Endothelial cell of umbilical vein (primary cell): ENCODE results near the gene RHOA. TPM values are rescaled to one million over a fixed set of nuclear protein-coding genes. Genes with fewer than 3 reads are reported as not detected.

Experiments used
- BruUV-seq: library from RNA; stranded (reverse); fragments of 400-500 nt; replicated peaks from 2 replicates; lab custom pipeline; 2021; lab: Mats Ljungman, UMichigan
- CTCF ChIA-PET: fragments of 300-600, 350-600 bp; sonication (Branson Sonifier 250); formaldehyde crosslinking; loops from one replicate; lab custom pipeline; 2021; ENCODE audit warnings: antibody characterized with exemption, inconsistent platforms; lab: Charles Lee
- POLR2A ChIA-PET: fragments of 300-600, 350-600 bp; sonication (Branson Sonifier 250); formaldehyde crosslinking; loops from one replicate; lab custom pipeline; 2021; ENCODE audit warnings: antibody characterized with exemption, inconsistent platforms; lab: Charles Lee
- DNase-seq: peaks from one replicate; pipeline ENCODE4 v3.0.0-alpha.2; 2011; ENCODE audit warnings: low read depth, low spot score
- FAIRE-seq: peaks from 2 replicates; lab custom pipeline; 2011; peaks lifted over from hg19 to GRCh38; lab: Jason Lieb, UNC
- H2AFZ ChIP-seq: 2 replicates; pipeline ENCODE4 v1.6.0; 2012; ENCODE audit warnings: low read depth, low read length, control low read depth, inconsistent platforms
- H3K27ac ChIP-seq: 2 replicates; pipeline ENCODE4 v1.5.1; 2011; ENCODE audit warnings: low read depth, mild to moderate bottlenecking, control low read depth, low read length, moderate library complexity; ENCODE audit not compliant: insufficient read depth
- H3K27me3 ChIP-seq, 2 experiments: 2 replicates each; pipeline versions ENCODE4 v1.6.0 to v1.6.1; 2011; ENCODE audit warnings: low read length in 2 of 2, mixed read lengths in 1 of 2; ENCODE audit not compliant: control insufficient read depth in 2 of 2, insufficient read depth in 2 of 2
- H3K36me3 ChIP-seq, 2 experiments: 2 replicates in 1 of 2; 3 replicates in 1 of 2; pipeline ENCODE4 v1.5.1; 2011; ENCODE audit warnings: low read length in 2 of 2, mild to moderate bottlenecking in 1 of 2, moderate library complexity in 1 of 2; ENCODE audit not compliant: control insufficient read depth in 2 of 2, insufficient read depth in 2 of 2; ENCODE audit errors: extremely low read depth in 1 of 2
- H3K4me1 ChIP-seq: 3 replicates; pipeline ENCODE4 v1.5.1; 2011; ENCODE audit warnings: mild to moderate bottlenecking, low read length; ENCODE audit not compliant: control insufficient read depth, insufficient read depth; ENCODE audit errors: extremely low read depth
- H3K4me2 ChIP-seq: 2 replicates; pipeline ENCODE4 v1.6.1; 2011; ENCODE audit warnings: low read length, control low read depth, mixed read lengths; ENCODE audit not compliant: insufficient read depth
- H3K4me3 ChIP-seq, 3 experiments: fragments of 200-600 bp in 1 of 3; sonication (generic), shearing (Covaris generic) in 1 of 3; replicated peaks in 1 of 3; 2 replicates each; pipeline ENCODE4 v1.5.1; 2011 to 2016; ENCODE audit warnings: control low read depth in 3 of 3, low read length in 3 of 3, mild to moderate bottlenecking in 2 of 3, inconsistent platforms in 1 of 3, low read depth in 1 of 3, moderate library complexity in 1 of 3; ENCODE audit not compliant: insufficient read depth in 1 of 3
- H3K79me2 ChIP-seq: 2 replicates; pipeline ENCODE4 v1.6.0; 2012; ENCODE audit warnings: low read length, inconsistent platforms; ENCODE audit not compliant: control insufficient read depth, insufficient read depth
- H3K9ac ChIP-seq: replicated peaks from 2 replicates; pipeline ENCODE3; 2011; ENCODE audit warnings: low read length, control low read depth; ENCODE audit not compliant: insufficient read depth; ENCODE audit errors: extremely low read depth
- H3K9me1 ChIP-seq: replicated peaks from 3 replicates; pipeline ENCODE4 v1.6.0; 2011; ENCODE audit warnings: mild to moderate bottlenecking, low read length; ENCODE audit not compliant: control insufficient read depth, insufficient read depth; ENCODE audit errors: extremely low read depth
- H3K9me3 ChIP-seq: replicated peaks from 2 replicates; pipeline ENCODE4 v1.5.1; 2012; ENCODE audit warnings: low read length, inconsistent platforms; ENCODE audit not compliant: control insufficient read depth, insufficient read depth
- H4K20me1 ChIP-seq: replicated peaks from 2 replicates; pipeline ENCODE3; 2011; ENCODE audit warnings: mild to moderate bottlenecking, low read length; ENCODE audit not compliant: control insufficient read depth, insufficient read depth; ENCODE audit errors: extremely low read depth
- FOS ChIP-seq: IDR thresholded peaks from 2 replicates; pipeline ENCODE4 v1.6.1; 2011; ENCODE audit warnings: mild to moderate bottlenecking, low read length, moderate library complexity, borderline replicate concordance; ENCODE audit not compliant: insufficient read depth
- JUN ChIP-seq: IDR thresholded peaks from 2 replicates; pipeline ENCODE4 v1.6.1; 2011; ENCODE audit warnings: borderline replicate concordance, low read depth; ENCODE audit not compliant: insufficient read length, insufficient read depth
- MYC ChIP-seq: IDR thresholded peaks from one replicate; pipeline ENCODE4 v1.6.1; 2011; ENCODE audit warnings: mild to moderate bottlenecking, low read depth, low read length
- POLR2AphosphoS5 ChIP-seq: IDR thresholded peaks from 2 replicates; pipeline ENCODE4 v1.6.1; 2012; ENCODE audit warnings: low read depth, mild to moderate bottlenecking, control low read depth, low read length, moderate library complexity; ENCODE audit not compliant: insufficient read depth
- dilution Hi-C: fragments of 300-500 bp; cut with MboI; formaldehyde crosslinking; loops from one replicate; pipeline ENCODE4 v1.15.0; 2019; ENCODE audit warnings: low sequenced_read_pairs; ENCODE audit not compliant: extremely low pct_ligation_motif_present
- intact Hi-C: fragments of 100-400 bp; cut with micrococcal nuclease; formaldehyde crosslinking; loops from one replicate; pipeline ENCODE4 v1.10.0; 2022
- polyA plus RNA-seq, 4 experiments: library from polyadenylated mRNA; depleted of rRNA in 3 of 4; stranded (reverse) in 3 of 4; unstranded in 1 of 4; fragments of >200 nt; gene quantifications; 2 replicates each; pipeline versions ENCODE4 v1.2.1 to v1.2.3, GENCODE V29; 2011 to 2012; ENCODE audit warnings: missing spikeins in 1 of 4
- total RNA-seq: library from RNA; stranded (reverse); gene quantifications from 2 replicates; pipeline ENCODE4 v1.2.3, GENCODE V29; 2021
- TF ChIP-seq, protein P1 (sequence below): IDR thresholded peaks from 2 replicates; pipeline ENCODE4 v1.6.1; 2011; ENCODE audit not compliant: insufficient read depth, insufficient read length

Gene RHOA
- total and polyA plus RNA-seq, 2 donors (not counting 3 experiments of a cell fraction or from before 2014, with no cell fraction given) = 450 to 580 TPM

DNA sequence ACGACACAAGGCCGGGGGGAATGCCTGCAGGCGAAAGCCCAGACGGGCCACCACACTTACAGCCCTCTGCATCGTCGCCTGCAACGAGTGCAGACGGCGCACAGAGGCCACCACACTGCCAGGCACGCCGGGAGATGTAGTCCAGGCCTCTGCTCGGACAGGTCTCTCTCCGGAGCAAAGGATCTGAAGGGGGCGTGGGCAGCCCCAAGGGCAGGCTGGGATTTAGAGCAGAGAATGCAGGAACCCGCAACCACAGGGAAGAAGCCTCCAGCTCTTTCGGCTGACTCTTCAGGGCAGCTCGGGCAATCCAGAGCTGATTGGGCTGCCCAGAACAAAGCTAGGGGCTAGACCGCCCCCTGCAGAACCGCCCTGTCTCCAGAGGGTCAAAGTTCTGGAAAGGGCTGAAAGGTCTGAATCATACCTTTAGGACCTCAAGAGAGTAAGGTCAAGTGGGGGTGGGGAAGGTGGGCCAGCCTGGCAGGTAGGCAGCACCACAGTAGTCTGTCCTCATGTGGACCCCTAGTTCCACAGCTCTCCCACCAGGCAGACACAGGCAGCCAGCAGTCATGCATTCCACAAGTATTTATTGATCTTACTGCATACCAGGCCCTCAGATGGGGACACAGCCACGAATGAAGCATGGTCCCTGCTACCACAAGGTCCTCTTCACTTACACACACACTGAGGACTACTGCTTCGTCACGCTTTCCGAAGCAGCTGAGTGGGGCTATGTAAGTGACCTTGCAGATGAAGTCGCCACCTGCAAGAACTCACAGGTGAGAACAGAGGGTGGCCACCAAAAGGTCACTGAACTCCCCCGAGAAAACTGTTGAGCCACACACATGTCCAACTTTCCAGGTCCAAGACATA lies 10.8 kb upstream of the RHOA start, which contains the start of gene AMT:
Gene AMT, minus strand, starts transcription at position 95 of the 870 bp plus-strand sequence. Its CDS starts 23 bp downstream, at position 72.
- no peaks in the 10 kb centered on the region for H3K79me2 ChIP-seq
- H3K9me3 ChIP-seq = no peaks in the 10 kb centered on the region
- H4K20me1 ChIP-seq = no peaks in the 10 kb centered on the region
- H3K4me1 ChIP-seq = no peaks in the 10 kb centered on the region
- intact Hi-C loops = no loop called here
- TF ChIP-seq MYC = no peak
- TF ChIP-seq, protein P1, sequence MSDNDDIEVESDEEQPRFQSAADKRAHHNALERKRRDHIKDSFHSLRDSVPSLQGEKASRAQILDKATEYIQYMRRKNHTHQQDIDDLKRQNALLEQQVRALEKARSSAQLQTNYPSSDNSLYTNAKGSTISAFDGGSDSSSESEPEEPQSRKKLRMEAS = no peak
- TF ChIP-seq JUN = no peak
- TF ChIP-seq POLR2AphosphoS5 = no peak
- no peak for TF ChIP-seq FOS
- no peak within 1 kb of the TSS for H3K27ac ChIP-seq
- no peak within 1 kb of the TSS for H3K9ac ChIP-seq
- no TSS peak for BruUV-seq
- no peak within 1 kb of the TSS for H2AFZ ChIP-seq
- no peaks in the 10 kb centered on the region for H3K27me3 ChIP-seq
- H3K36me3 ChIP-seq = peaks cover 0 to 18% of the 10 kb centered on the region in 2 experiments
- ChIA-PET CTCF (interaction anchor here (2.0 to 3.2 kb wide), 2 partner anchors 27 to 83 kb away, joined by 6 to 13 read pairs; partner anchors contain the start of gene USP4), POLR2A (no interaction called here)
- no peak within 1 kb of the TSS for H3K4me3 ChIP-seq
- no peak for FAIRE-seq
- no peaks in the 10 kb centered on the region for H3K9me1 ChIP-seq
- no peak for DNase-seq
- H3K4me2 ChIP-seq = no peak within 1 kb of the TSS
- dilution Hi-C loops = no loop called here
